GM23248 (cell line): ENCODE results near the gene TMC8. TPM values are rescaled to one million over a fixed set of nuclear protein-coding genes. Genes with fewer than 3 reads are reported as not detected.

Source experiments
- DNase-seq: peaks from one replicate; pipeline ENCODE4 v3.0.0-alpha.2; 2015
- H2AFZ ChIP-seq: fragments of 200-600 bp; sonication (generic); 2 replicates; pipeline ENCODE4 v1.6.1; 2016; ENCODE audit warnings: antibody characterized with exemption
- H3F3A ChIP-seq: fragments of 200-600 bp; sonication (generic); 2 replicates; pipeline ENCODE4 v1.6.1; 2016; ENCODE audit warnings: mild to moderate bottlenecking, antibody characterized with exemption, mixed run types; ENCODE audit not compliant: insufficient read depth
- H3K27ac ChIP-seq: fragments of 200-600 bp; sonication (generic); 2 replicates; pipeline ENCODE4 v1.5.1; 2016; ENCODE audit warnings: mild to moderate bottlenecking
- H3K27me3 ChIP-seq: fragments of 200-600 bp; sonication (generic); replicated peaks from 2 replicates; pipeline ENCODE4 v1.6.1; 2016; ENCODE audit warnings: mild to moderate bottlenecking; ENCODE audit not compliant: insufficient read depth
- H3K36me3 ChIP-seq: fragments of 200-600 bp; sonication (generic); 2 replicates; pipeline ENCODE4 v1.6.1; 2016; ENCODE audit warnings: low read depth, mild to moderate bottlenecking
- H3K4me1 ChIP-seq: fragments of 200-600 bp; sonication (generic); 2 replicates; pipeline ENCODE4 v1.6.1; 2016; ENCODE audit warnings: mild to moderate bottlenecking; ENCODE audit not compliant: insufficient read depth
- H3K4me2 ChIP-seq: fragments of 200-600 bp; sonication (generic); one replicate; pipeline ENCODE4 v1.6.1; 2016; ENCODE audit warnings: mild to moderate bottlenecking; ENCODE audit not compliant: unreplicated experiment
- H3K4me3 ChIP-seq: fragments of 200-600 bp; sonication (generic); 2 replicates; pipeline ENCODE4 v1.5.1; 2016; ENCODE audit warnings: mild to moderate bottlenecking
- H3K79me2 ChIP-seq: fragments of 200-600 bp; sonication (generic); 2 replicates; pipeline ENCODE4 v1.6.1; 2016; ENCODE audit warnings: mild to moderate bottlenecking; ENCODE audit not compliant: insufficient read depth
- H3K9ac ChIP-seq: fragments of 200-600 bp; sonication (generic); 2 replicates; pipeline ENCODE4 v1.6.1; 2016; ENCODE audit warnings: mild to moderate bottlenecking
- H3K9me2 ChIP-seq: fragments of 200-600 bp; sonication (generic); 2 replicates; pipeline ENCODE4 v1.6.1; 2016; ENCODE audit warnings: mixed run types, mild to moderate bottlenecking, moderate library complexity; ENCODE audit not compliant: insufficient read depth
- H3K9me3 ChIP-seq: fragments of 200-600 bp; sonication (generic); one replicate; pipeline ENCODE4 v1.6.1; 2017; ENCODE audit warnings: low read depth
- H4K20me1 ChIP-seq: fragments of 200-600 bp; sonication (generic); 2 replicates; pipeline ENCODE4 v1.6.0; 2016; ENCODE audit not compliant: insufficient read depth
- EZH2 ChIP-seq: fragments of 200-600 bp; sonication (generic); IDR thresholded peaks from 2 replicates; pipeline ENCODE4 v1.6.1; 2018; ENCODE audit warnings: antibody characterized with exemption, mild to moderate bottlenecking; ENCODE audit not compliant: insufficient read depth, poor library complexity, severe bottlenecking
- EZH2phosphoT487 ChIP-seq: fragments of 200-600 bp; sonication (generic); IDR thresholded peaks from 2 replicates; pipeline ENCODE4 v1.6.1; 2018; ENCODE audit warnings: antibody characterized with exemption, moderate library complexity, mild to moderate bottlenecking, low read depth; ENCODE audit not compliant: insufficient read depth
- WGBS, 2 experiments: methylation state at CpG; one replicate each; pipeline ENCODE4 v1.1.6; 2015 to 2017; ENCODE audit warnings: low lambda C conversion rate in 2 of 2, low coverage in 1 of 2; ENCODE audit errors: missing lambda C conversion rate in 2 of 2; 5-methylcytosine and 5-hydroxymethylcytosine counted together
- in situ Hi-C: fragments of 300-500 bp; cut with MboI; formaldehyde crosslinking; loops from 2 replicates; pipeline ENCODE4 v1.15.0; 2020
- polyA plus RNA-seq: library from polyadenylated mRNA; unstranded; fragments of >200 nt; fragmentation: Nextera tagmentation; extraction: Ambion mirVana; gene quantifications from 2 replicates; pipeline ENCODE4 v1.2.1, GENCODE V29; 2016
- total RNA-seq: library from RNA; depleted of rRNA; stranded (reverse); fragments of >200 nt; shearing (Covaris generic); gene quantifications from 2 replicates; pipeline ENCODE4 v1.2.3, GENCODE V29; 2014

The TMC8 gene
- total and polyA plus RNA-seq, 2 experiments from 2014 or later = not detected

- Histone ChIP-seq H3K27me3 (no peaks in the 10 kb centered on the region), H3F3A (no peaks in the 10 kb centered on the region), H4K20me1 (no peaks in the 10 kb centered on the region), H3K4me2 (no peak overlapping the region), H3K9me3 (no peaks in the 10 kb centered on the region), H2AFZ (no peak overlapping the region), H3K4me1 (peaks cover 6% of the 10 kb centered on the region), H3K79me2 (no peaks in the 10 kb centered on the region), H3K36me3 (no peaks in the 10 kb centered on the region), H3K9me2 (no peaks in the 10 kb centered on the region), H3K9ac (no peak overlapping the region), H3K4me3 (no peak overlapping the region), H3K27ac (no peak overlapping the region)
- no peak for DNase-seq
- in situ Hi-C loops = no loop called here
- 83 to 84% methylated on average over 11 of the region's 11 CpGs for WGBS, 2 experiments
- TF ChIP-seq EZH2phosphoT487 (no peak), EZH2 (no peak)
Observed at GRCh38 chr17:78154903-78155811, 24.6 kb downstream of the TMC8 start.

DNA sequence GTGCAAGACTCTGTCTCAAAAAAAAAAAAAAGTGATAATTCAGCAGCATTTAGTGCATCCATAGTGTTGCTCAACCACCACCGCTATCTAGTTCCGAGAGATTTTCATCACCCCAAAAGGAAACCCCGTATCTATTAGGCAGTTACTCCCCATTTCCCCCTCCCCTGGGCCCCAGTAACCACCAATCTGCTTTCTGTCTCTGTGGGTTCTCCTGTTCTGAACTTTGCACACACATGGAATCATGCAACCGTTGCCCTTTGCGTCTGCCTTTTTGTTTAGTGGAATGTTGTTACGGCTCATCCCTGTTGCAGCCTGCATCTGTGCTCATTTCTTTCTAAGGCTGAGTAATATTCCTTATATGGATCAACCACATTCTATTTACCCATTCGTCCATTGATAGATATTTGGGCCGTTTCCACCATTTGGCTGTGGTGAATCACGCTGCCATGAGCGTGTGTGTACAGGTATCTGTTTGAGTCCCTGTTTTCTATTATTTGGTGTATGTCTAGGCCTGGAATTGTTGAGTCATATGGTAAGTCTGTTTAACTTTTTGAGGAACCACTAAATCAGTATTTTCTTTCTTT is 29.1 kb downstream of the TMC8 start:
- in situ Hi-C loops = no loop called here
- no peak overlapping the region for H2AFZ ChIP-seq
- H3K36me3 ChIP-seq = no peaks in the 10 kb centered on the region
- H3K4me1 ChIP-seq = no peaks in the 10 kb centered on the region
- 68% methylated on average over 10 of the region's 10 CpGs for WGBS, 2 experiments
- no peak overlapping the region for H3K27ac ChIP-seq
- H3K4me3 ChIP-seq = no peak overlapping the region
- H3K27me3 ChIP-seq = no peaks in the 10 kb centered on the region
- no peak overlapping the region for H3K4me2 ChIP-seq
- no peaks in the 10 kb centered on the region for H3K9me3 ChIP-seq
- peak; percentile 53 for DNase-seq
- H3K9ac ChIP-seq = no peak overlapping the region
- TF ChIP-seq EZH2phosphoT487 (no peak), EZH2 (no peak)
- H3K79me2 ChIP-seq = no peaks in the 10 kb centered on the region
- H3F3A ChIP-seq = no peaks in the 10 kb centered on the region
- no peaks in the 10 kb centered on the region for H4K20me1 ChIP-seq
- H3K9me2 ChIP-seq = no peaks in the 10 kb centered on the region

- H3K9me2 ChIP-seq = no peaks in the 10 kb centered on the region
- no peak overlapping the region for H3K27ac ChIP-seq
- no peak overlapping the region for H3K4me3 ChIP-seq
- no peak for DNase-seq
- no peaks in the 10 kb centered on the region for H3K4me1 ChIP-seq
- H2AFZ ChIP-seq = no peak overlapping the region
- H3K9me3 ChIP-seq = no peaks in the 10 kb centered on the region
- WGBS, 2 experiments = 72 to 77% methylated on average over 20 to 22 of the region's 22 CpGs
- no peaks in the 10 kb centered on the region for H3F3A ChIP-seq
- no peak overlapping the region for H3K9ac ChIP-seq
- no peaks in the 10 kb centered on the region for H3K27me3 ChIP-seq
- no peaks in the 10 kb centered on the region for H3K36me3 ChIP-seq
- TF ChIP-seq EZH2 (no peak), EZH2phosphoT487 (no peak)
- in situ Hi-C loops = no loop called here
- H4K20me1 ChIP-seq = no peaks in the 10 kb centered on the region
- H3K4me2 ChIP-seq = no peak overlapping the region
- no peaks in the 10 kb centered on the region for H3K79me2 ChIP-seq
Observed at GRCh38 chr17:78163881-78164747, 33.5 kb downstream of the TMC8 start.

GRCh38 chr17:78164748-78165607 is 34.4 kb downstream of the TMC8 start:
- no peaks in the 10 kb centered on the region for H3K4me1 ChIP-seq
- H3F3A ChIP-seq = no peaks in the 10 kb centered on the region
- DNase-seq = no peak
- WGBS, 2 experiments = 92 to 94% methylated on average over 16 of the region's 16 CpGs
- H3K4me2 ChIP-seq = no peak overlapping the region
- no peak for TF ChIP-seq EZH2phosphoT487
- no peak for TF ChIP-seq EZH2
- no peaks in the 10 kb centered on the region for H3K9me2 ChIP-seq
- H3K9me3 ChIP-seq = no peaks in the 10 kb centered on the region
- no peaks in the 10 kb centered on the region for H3K79me2 ChIP-seq
- H3K27ac ChIP-seq = no peak overlapping the region
- in situ Hi-C loops = no loop called here
- no peak overlapping the region for H3K9ac ChIP-seq
- no peak overlapping the region for H2AFZ ChIP-seq
- H4K20me1 ChIP-seq = no peaks in the 10 kb centered on the region
- no peak overlapping the region for H3K4me3 ChIP-seq
- H3K27me3 ChIP-seq = no peaks in the 10 kb centered on the region
- H3K36me3 ChIP-seq = no peaks in the 10 kb centered on the region
